B cell (primary cell): ENCODE measurements around the gene TMEM131L. TPM values are rescaled to one million over a fixed set of nuclear protein-coding genes. Genes with fewer than 3 reads are reported as not detected.

Experiments used
- ATAC-seq: fragments of 200-7000 bp; cut with Tn5 transposase; one replicate; pipeline ENCODE4 v1.10.0; 2021; ENCODE audit warnings: low read depth, mild to moderate bottlenecking, moderate number of reproducible peaks, moderate library complexity
- CTCF ChIA-PET: fragments of 350-600 bp; sonication (Branson Sonifier 250); formaldehyde crosslinking; loops from one replicate; lab custom pipeline; 2021; ENCODE audit warnings: antibody characterized with exemption, inconsistent platforms; lab: Charles Lee
- POLR2A ChIA-PET: fragments of 350-600 bp; sonication (Branson Sonifier 250); formaldehyde crosslinking; loops from one replicate; lab custom pipeline; 2021; ENCODE audit warnings: antibody characterized with exemption; lab: Charles Lee
- DNase-seq: peaks from one replicate; pipeline ENCODE4 v3.0.0; 2013
- H2AFZ ChIP-seq: 2 replicates; pipeline ENCODE4 v1.6.1; 2012; ENCODE audit warnings: mild to moderate bottlenecking, low read depth, low read length; ENCODE audit not compliant: insufficient read depth, poor library complexity, severe bottlenecking
- H3K27ac ChIP-seq, 2 donors: 1 replicate in 1 of 2; 2 replicates in 1 of 2; pipeline ENCODE4 v1.5.1; 2012 to 2013; ENCODE audit warnings: low read length in 2 of 2, mild to moderate bottlenecking in 2 of 2, moderate library complexity in 1 of 2
- H3K27me3 ChIP-seq, 4 experiments: fragments of 200-600 bp in 1 of 4; sonication (generic) in 1 of 4; replicated peaks in 1 of 4; 1 replicate in 2 of 4; 2 replicates in 2 of 4; pipeline versions ENCODE4 v1.6.1 to v1.7.0; 2013 to 2016; ENCODE audit warnings: low read length in 3 of 4, mild to moderate bottlenecking in 2 of 4, mixed read lengths in 1 of 4, moderate library complexity in 1 of 4; ENCODE audit not compliant: insufficient read depth in 4 of 4, control insufficient read depth in 3 of 4; ENCODE audit errors: control extremely low read depth in 1 of 4
- H3K36me3 ChIP-seq, 2 experiments: replicated peaks in 1 of 2; 1 replicate in 1 of 2; 2 replicates in 1 of 2; pipeline versions ENCODE4 v1.6.1 to v1.7.1; 2013; ENCODE audit warnings: low read length in 1 of 2; ENCODE audit not compliant: insufficient read depth in 2 of 2, control insufficient read depth in 1 of 2; ENCODE audit errors: control extremely low read depth in 1 of 2, extremely low read depth in 1 of 2
- H3K4me1 ChIP-seq, 2 donors: fragments of 200-600 bp in 1 of 2; sonication (generic) in 1 of 2; 1 replicate in 1 of 2; 2 replicates in 1 of 2; pipeline versions ENCODE4 v1.5.1 to v1.6.1; 2013 to 2017; ENCODE audit warnings: low read length in 2 of 2; ENCODE audit not compliant: control insufficient read depth in 2 of 2, insufficient read depth in 2 of 2
- H3K4me2 ChIP-seq: replicated peaks from 2 replicates; pipeline ENCODE3; 2012; ENCODE audit warnings: mild to moderate bottlenecking, low read depth, low read length; ENCODE audit not compliant: poor library complexity, severe bottlenecking
- H3K4me3 ChIP-seq, 5 experiments: fragments of 200-600 bp in 1 of 5; sonication (generic) in 1 of 5; 1 replicate in 3 of 5; 2 replicates in 2 of 5; pipeline versions ENCODE4 v1.5.1 to v1.7.0; 2011 to 2016; ENCODE audit warnings: low read length in 4 of 5, mild to moderate bottlenecking in 4 of 5, low read depth in 2 of 5, control low read depth in 1 of 5, moderate library complexity in 1 of 5; ENCODE audit not compliant: insufficient read depth in 1 of 5; ENCODE audit errors: control extremely low read depth in 1 of 5, extremely low read depth in 1 of 5
- H3K79me2 ChIP-seq: fragments of 200-600 bp; sonication (generic); one replicate; pipeline ENCODE4 v1.6.0; 2016; ENCODE audit warnings: low read length; ENCODE audit not compliant: control insufficient read depth, insufficient read depth
- H3K9ac ChIP-seq: fragments of 200-600 bp; sonication (generic); 2 replicates; pipeline ENCODE4 v1.6.1; 2017; ENCODE audit warnings: mild to moderate bottlenecking, low read length, moderate library complexity
- H3K9me3 ChIP-seq, 3 donors: one replicate each; pipeline versions ENCODE4 v1.6.1 to v1.7.1; 2013; ENCODE audit warnings: low read length in 2 of 3; ENCODE audit not compliant: control insufficient read depth in 2 of 3, insufficient read depth in 1 of 3; ENCODE audit errors: control extremely low read depth in 1 of 3
- H4K20me1 ChIP-seq: 2 replicates; pipeline ENCODE4 v1.6.0; 2012; ENCODE audit warnings: mild to moderate bottlenecking, low read length; ENCODE audit not compliant: insufficient read depth, control insufficient read depth, poor library complexity, severe bottlenecking
- H3K27ac Mint-ChIP-seq: one replicate; pipeline ENCODE4 v1.8.0; 2021; ENCODE audit warnings: mixed read lengths
- H3K27me3 Mint-ChIP-seq: one replicate; pipeline ENCODE4 v1.8.0; 2021; ENCODE audit warnings: mixed read lengths
- H3K4me1 Mint-ChIP-seq: one replicate; pipeline ENCODE4 v1.8.0; 2021; ENCODE audit warnings: mixed read lengths
- H3K4me3 Mint-ChIP-seq: one replicate; pipeline ENCODE4 v1.8.0; 2021; ENCODE audit warnings: mixed read lengths
- H3K9me3 Mint-ChIP-seq: one replicate; pipeline ENCODE4 v1.8.0; 2022; ENCODE audit warnings: mixed read lengths; ENCODE audit not compliant: insufficient read depth
- CTCF ChIP-seq: fragments of 200-600 bp; IDR thresholded peaks from one replicate; pipeline ENCODE4 v1.8.0; 2022; ENCODE audit warnings: antibody characterized with exemption, mild to moderate bottlenecking
- EZH2 ChIP-seq: IDR thresholded peaks from 2 replicates; pipeline ENCODE4 v1.6.1; 2012; ENCODE audit warnings: borderline replicate concordance, low read depth, mild to moderate bottlenecking, moderate library complexity, low read length; ENCODE audit not compliant: insufficient read depth, poor library complexity, severe bottlenecking
- WGBS: methylation state at CpG from one replicate; pipeline ENCODE4 v1.1.5; 2013; ENCODE audit warnings: missing lambda C conversion rate; ENCODE audit not compliant: insufficient coverage; 5-methylcytosine and 5-hydroxymethylcytosine counted together
- intact Hi-C: fragments of 100-400 bp; cut with micrococcal nuclease; formaldehyde crosslinking; loops from one replicate; pipeline ENCODE4 v1.10.0; 2022
- polyA plus RNA-seq: library from polyadenylated mRNA; depleted of rRNA; stranded (reverse); fragments of >200 nt; gene quantifications from 2 replicates; pipeline ENCODE4 v1.2.3, GENCODE V29; 2012
- total RNA-seq, 2 donors: library from RNA; stranded (reverse); fragments of 120-200 nt in 1 of 2; gene quantifications; 1 replicate in 1 of 2; 2 replicates in 1 of 2; pipeline versions ENCODE4 v1.2.3 to v1.2.4, GENCODE V29; 2013 to 2022

The TMEM131L gene
- total and polyA plus RNA-seq, 2 donors (not counting 1 experiment from before 2014, with no cell fraction given): 56.4 to 120 TPM

- TF ChIP-seq CTCF (no peak), EZH2 (no peak)
- peak overlapping the region in 2 of 5 experiments; percentile 13 to 48 for H3K4me3 ChIP-seq
- peaks cover 3 to 8% of the 10 kb centered on the region in 2 experiments for H3K36me3 ChIP-seq
- peaks cover 100% of the 10 kb centered on the region for H3K79me2 ChIP-seq
- peak overlapping the region; percentile 65 for H3K4me2 ChIP-seq
- H3K27me3 ChIP-seq: no peaks in the 10 kb centered on the region
- ChIA-PET POLR2A (interaction anchor here (1.1 kb wide), 1 partner anchor 60 kb away, joined by 4 read pairs; no protein-coding TSS in a partner anchor), CTCF (interaction anchor here (1.2 to 4.7 kb wide), 3 partner anchors 9 to 95 kb away, joined by 3 to 18 read pairs (median 3); no protein-coding TSS in a partner anchor)
- peak; percentile 61 for DNase-seq
- H3K27ac ChIP-seq: peak overlapping the region; percentile 65 to 87
- intact Hi-C loops: no loop called here
- peaks cover 88% of the 10 kb centered on the region for H4K20me1 ChIP-seq
- H3K9me3 Mint-ChIP-seq: no peaks in the 10 kb centered on the region
- 54% methylated on average over 4 of the region's 11 CpGs for WGBS
- H2AFZ ChIP-seq: peak overlapping the region; percentile 21
- peaks cover 91% of the 10 kb centered on the region for H3K4me1 Mint-ChIP-seq
- H3K9ac ChIP-seq: peak overlapping the region; percentile 36
- peaks cover 95% of the 10 kb centered on the region in 2 donors for H3K4me1 ChIP-seq
- ATAC-seq: peak; percentile 37
- H3K9me3 ChIP-seq: no peaks in the 10 kb centered on the region
- H3K27ac Mint-ChIP-seq: peak overlapping the region; percentile 97
- no peaks in the 10 kb centered on the region for H3K27me3 Mint-ChIP-seq
- H3K4me3 Mint-ChIP-seq: peak overlapping the region; percentile 80
These were observed 61.5 kb downstream of the TMEM131L start for GRCh38 chr4:153527690-153528089.

- no peaks in the 10 kb centered on the region for H3K27me3 Mint-ChIP-seq
- Histone ChIP-seq H3K27ac (peak overlapping the region; percentile 65 to 87), H2AFZ (no peak overlapping the region), H3K4me2 (peak overlapping the region; percentile 65), H3K9me3 (no peaks in the 10 kb centered on the region), H3K79me2 (peaks cover 100% of the 10 kb centered on the region), H3K9ac (peak overlapping the region; percentile 24), H3K4me3 (no peak overlapping the region), H3K27me3 (no peaks in the 10 kb centered on the region), H3K36me3 (peaks cover 3 to 15% of the 10 kb centered on the region in 2 experiments), H4K20me1 (peaks cover 86% of the 10 kb centered on the region), H3K4me1 (peaks cover 89% of the 10 kb centered on the region in 2 donors)
- H3K27ac Mint-ChIP-seq: peak overlapping the region; percentile 97
- intact Hi-C loops: no loop called here
- TF ChIP-seq EZH2: no peak
- no peaks in the 10 kb centered on the region for H3K9me3 Mint-ChIP-seq
- H3K4me1 Mint-ChIP-seq: peaks cover 87% of the 10 kb centered on the region
- 73% methylated on average over 2 of the region's 6 CpGs for WGBS
- POLR2A ChIA-PET: no interaction called here
- ATAC-seq (no peak), DNase-seq (no peak)
- peak overlapping the region; percentile 51 for H3K4me3 Mint-ChIP-seq
- CTCF ChIA-PET: interaction anchor here (0.7 to 4.7 kb wide), 3 partner anchors 41 to 96 kb away, joined by 3 to 18 read pairs (median 3); no protein-coding TSS in a partner anchor
These were observed 62.7 kb downstream of the TMEM131L start for GRCh38 chr4:153528705-153529485.
